Progenitor cell of endocrine pancreas (in vitro differentiated cells): Measurements from ENCODE around the gene CCDC148. TPM values are rescaled to one million over a fixed set of nuclear protein-coding genes. Genes with fewer than 3 reads are reported as not detected.

Experiments used
- DNase-seq: peaks from one replicate; pipeline ENCODE4 v3.0.0; 2021; ENCODE audit warnings: low spot score; ENCODE audit not compliant: unreplicated experiment
- H3K27ac Mint-ChIP-seq: 2 replicates; pipeline ENCODE4 v1.8.0; 2021; ENCODE audit warnings: mild to moderate bottlenecking, moderate library complexity, mixed read lengths
- H3K27me3 Mint-ChIP-seq: 2 replicates; pipeline ENCODE4 v1.8.0; 2021; ENCODE audit warnings: mixed read lengths
- H3K36me3 Mint-ChIP-seq: 2 replicates; pipeline ENCODE4 v1.8.0; 2022; ENCODE audit warnings: mixed read lengths; ENCODE audit not compliant: insufficient read depth
- H3K4me1 Mint-ChIP-seq: 2 replicates; pipeline ENCODE4 v1.8.0; 2021; ENCODE audit warnings: low read depth, mixed read lengths
- H3K4me3 Mint-ChIP-seq: 2 replicates; pipeline ENCODE4 v1.8.0; 2021; ENCODE audit warnings: low read depth, mild to moderate bottlenecking, moderate library complexity, mixed read lengths
- H3K9me3 Mint-ChIP-seq: 2 replicates; pipeline ENCODE4 v1.8.0; 2021; ENCODE audit warnings: low read depth, mixed read lengths
- CTCF ChIP-seq: fragments of 200-600 bp; sonication (generic); IDR thresholded peaks from one replicate; pipeline ENCODE4 v1.5.0; 2021; ENCODE audit warnings: antibody characterized with exemption, mild to moderate bottlenecking; ENCODE audit not compliant: unreplicated experiment
- total RNA-seq: library from RNA; stranded (reverse); gene quantifications from 2 replicates; pipeline ENCODE4 v1.2.1, GENCODE V29; 2021

The CCDC148 gene
- total RNA-seq, 1 donor from 2014 or later = 3.9 TPM

DNA sequence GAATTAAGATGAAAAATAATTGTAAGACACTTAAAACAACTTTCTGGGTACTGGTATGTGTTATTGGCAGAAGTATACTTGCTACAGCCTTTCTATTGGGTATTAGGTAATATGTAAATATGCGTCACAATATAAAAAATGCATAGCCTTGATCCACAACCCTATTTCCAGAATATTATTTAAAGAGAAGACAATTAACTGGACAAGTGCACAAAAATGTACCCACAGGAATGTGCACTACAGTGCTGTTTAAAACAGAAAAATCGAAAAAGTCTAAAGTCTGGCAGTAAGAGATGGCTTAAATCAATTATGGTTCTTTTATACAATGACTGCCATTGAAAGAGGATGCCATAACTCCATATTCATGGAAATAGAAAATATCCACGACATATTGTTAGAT, 205.2 kb downstream of the CCDC148 start:
- no peak for DNase-seq
- H3K27me3 Mint-ChIP-seq = no peaks in the 10 kb centered on the region
- H3K4me3 Mint-ChIP-seq = no peak overlapping the region
- TF ChIP-seq CTCF = no peak
- H3K4me1 Mint-ChIP-seq = peaks cover 6% of the 10 kb centered on the region
- H3K9me3 Mint-ChIP-seq = no peaks in the 10 kb centered on the region
- no peaks in the 10 kb centered on the region for H3K36me3 Mint-ChIP-seq
- H3K27ac Mint-ChIP-seq = no peak overlapping the region

- Mint-ChIP-seq H3K9me3 (no peaks in the 10 kb centered on the region), H3K4me3 (no peak overlapping the region), H3K27me3 (no peaks in the 10 kb centered on the region), H3K4me1 (peaks cover 1% of the 10 kb centered on the region), H3K36me3 (no peaks in the 10 kb centered on the region), H3K27ac (no peak overlapping the region)
- no peak for DNase-seq
- TF ChIP-seq CTCF = no peak
Measured at GRCh38 chr2:158243392-158243791, 213.2 kb downstream of the CCDC148 start.

- H3K9me3 Mint-ChIP-seq = no peaks in the 10 kb centered on the region
- H3K4me3 Mint-ChIP-seq = no peak overlapping the region
- H3K4me1 Mint-ChIP-seq = peaks cover 1% of the 10 kb centered on the region
Measured at GRCh38 chr2:158242280-158242679, 214.3 kb downstream of the CCDC148 start.

GRCh38 chr2:158240975-158241374, 215.6 kb downstream of the CCDC148 start:
- H3K4me3 Mint-ChIP-seq = no peak overlapping the region
- TF ChIP-seq CTCF = no peak
- H3K9me3 Mint-ChIP-seq = no peaks in the 10 kb centered on the region
- no peak for DNase-seq
- peaks cover 1% of the 10 kb centered on the region for H3K4me1 Mint-ChIP-seq
- no peaks in the 10 kb centered on the region for H3K36me3 Mint-ChIP-seq
- H3K27ac Mint-ChIP-seq = no peak overlapping the region
- no peaks in the 10 kb centered on the region for H3K27me3 Mint-ChIP-seq

More at GRCh38 chr2:158242280-158242679, 214.3 kb downstream of the CCDC148 start:
- no peak for TF ChIP-seq CTCF
- no peak for DNase-seq
- Mint-ChIP-seq H3K36me3 (no peaks in the 10 kb centered on the region), H3K27me3 (no peaks in the 10 kb centered on the region), H3K27ac (no peak overlapping the region)

DNA sequence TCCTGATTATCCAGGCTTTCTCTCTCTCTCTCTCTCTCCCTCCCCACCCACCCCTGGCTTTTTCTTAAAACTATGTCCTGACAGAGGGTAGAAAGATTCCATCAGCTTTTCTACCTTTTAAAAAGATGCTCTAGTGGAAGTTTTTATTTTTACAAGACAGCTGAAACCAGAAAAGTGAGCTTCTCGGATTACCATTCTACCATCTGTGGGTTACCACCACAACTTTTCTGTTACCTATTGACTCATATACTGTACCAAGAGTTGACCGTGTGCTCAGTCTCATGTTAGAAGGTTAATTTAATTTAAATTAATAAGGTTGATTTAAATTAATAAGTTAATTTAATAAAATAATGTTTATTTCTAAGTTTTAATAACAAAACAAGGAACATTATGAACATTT, 217.3 kb downstream of the CCDC148 start:
- Mint-ChIP-seq H3K9me3 (no peaks in the 10 kb centered on the region), H3K27me3 (no peaks in the 10 kb centered on the region), H3K4me3 (no peak overlapping the region), H3K27ac (no peak overlapping the region), H3K36me3 (no peaks in the 10 kb centered on the region), H3K4me1 (peaks cover 1% of the 10 kb centered on the region)
- TF ChIP-seq CTCF = no peak
- no peak for DNase-seq
